Neural progenitor cell (in vitro differentiated cells): ENCODE results near the gene COPB1. TPM values are rescaled to one million over a fixed set of nuclear protein-coding genes. Genes with fewer than 3 reads are reported as not detected.

ENCODE experiments used
- DNase-seq: peaks from one replicate; pipeline ENCODE4 v3.0.0-alpha.2; 2016; ENCODE audit warnings: low spot score
- H2AFZ ChIP-seq: fragments of 200-600 bp; sonication (generic); replicated peaks from 2 replicates; pipeline ENCODE4 v1.6.1; 2016; ENCODE audit warnings: antibody characterized with exemption
- H3F3A ChIP-seq: fragments of 200-600 bp; sonication (generic); 2 replicates; pipeline ENCODE4 v1.6.1; 2016; ENCODE audit warnings: antibody characterized with exemption, low read depth
- H3K27ac ChIP-seq: fragments of 200-600 bp; sonication (generic); 2 replicates; pipeline ENCODE4 v1.5.1; 2016; ENCODE audit warnings: mild to moderate bottlenecking
- H3K27me3 ChIP-seq: fragments of 200-600 bp; sonication (generic); 2 replicates; pipeline ENCODE4 v1.6.1; 2016; ENCODE audit warnings: mild to moderate bottlenecking, moderate library complexity
- H3K36me3 ChIP-seq: fragments of 200-600 bp; sonication (generic); 2 replicates; pipeline ENCODE4 v1.5.1; 2016
- H3K4me1 ChIP-seq: fragments of 200-600 bp; sonication (generic); 2 replicates; pipeline ENCODE4 v1.6.1; 2016; ENCODE audit warnings: mixed run types
- H3K4me2 ChIP-seq: fragments of 200-600 bp; sonication (generic); 2 replicates; pipeline ENCODE4 v1.6.1; 2016
- H3K4me3 ChIP-seq: fragments of 200-600 bp; sonication (generic); 2 replicates; pipeline ENCODE4 v1.5.1; 2016
- H3K79me2 ChIP-seq: fragments of 200-600 bp; sonication (generic); 2 replicates; pipeline ENCODE4 v1.6.1; 2016; ENCODE audit warnings: low read depth
- H3K9ac ChIP-seq: fragments of 200-600 bp; sonication (generic); 2 replicates; pipeline ENCODE4 v1.6.1; 2016
- H3K9me3 ChIP-seq: fragments of 200-600 bp; sonication (generic); 2 replicates; pipeline ENCODE4 v1.5.1; 2016; ENCODE audit warnings: low read depth
- H4K20me1 ChIP-seq: fragments of 200-600 bp; sonication (generic); 2 replicates; pipeline ENCODE4 v1.6.1; 2016; ENCODE audit warnings: low read depth
- H3K27ac Mint-ChIP-seq: 3 replicates; pipeline ENCODE4 v1.8.0; 2021; ENCODE audit warnings: mixed read lengths
- H3K27me3 Mint-ChIP-seq: 2 replicates; pipeline ENCODE4 v1.8.0; 2022; ENCODE audit warnings: low read depth, mild to moderate bottlenecking, inconsistent platforms, moderate library complexity, mixed read lengths; ENCODE audit not compliant: insufficient read depth
- H3K36me3 Mint-ChIP-seq: 3 replicates; pipeline ENCODE4 v1.8.0; 2021; ENCODE audit warnings: mixed read lengths
- H3K4me1 Mint-ChIP-seq: 3 replicates; pipeline ENCODE4 v1.8.0; 2021; ENCODE audit warnings: mixed read lengths
- H3K4me3 Mint-ChIP-seq: 3 replicates; pipeline ENCODE4 v1.8.0; 2021; ENCODE audit warnings: mild to moderate bottlenecking, moderate library complexity, mixed read lengths
- H3K9me3 Mint-ChIP-seq: 3 replicates; pipeline ENCODE4 v1.8.0; 2020; ENCODE audit warnings: mixed read lengths
- EZH2 ChIP-seq: fragments of 200-600 bp; sonication (generic); IDR thresholded peaks from 2 replicates; pipeline ENCODE4 v1.6.1; 2017; ENCODE audit warnings: antibody characterized with exemption, mild to moderate bottlenecking, moderate library complexity
- EZH2phosphoT487 ChIP-seq: fragments of 200-600 bp; sonication (generic); IDR thresholded peaks from 2 replicates; pipeline ENCODE4 v1.6.1; 2017; ENCODE audit warnings: antibody characterized with exemption
- total RNA-seq: library from RNA; depleted of rRNA; stranded (reverse); fragments of >200 nt; gene quantifications from 2 replicates; pipeline ENCODE4 v1.2.3, GENCODE V29; 2015; ENCODE audit warnings: low replicate concordance
- TF ChIP-seq, protein P1 (sequence below): fragments of 200-600 bp; sonication (generic); IDR thresholded peaks from 2 replicates; pipeline ENCODE4 v1.5.1; 2017; ENCODE audit warnings: antibody characterized with exemption, mild to moderate bottlenecking

The COPB1 gene
- total RNA-seq, 1 donor from 2014 or later, result 212 TPM

DNA sequence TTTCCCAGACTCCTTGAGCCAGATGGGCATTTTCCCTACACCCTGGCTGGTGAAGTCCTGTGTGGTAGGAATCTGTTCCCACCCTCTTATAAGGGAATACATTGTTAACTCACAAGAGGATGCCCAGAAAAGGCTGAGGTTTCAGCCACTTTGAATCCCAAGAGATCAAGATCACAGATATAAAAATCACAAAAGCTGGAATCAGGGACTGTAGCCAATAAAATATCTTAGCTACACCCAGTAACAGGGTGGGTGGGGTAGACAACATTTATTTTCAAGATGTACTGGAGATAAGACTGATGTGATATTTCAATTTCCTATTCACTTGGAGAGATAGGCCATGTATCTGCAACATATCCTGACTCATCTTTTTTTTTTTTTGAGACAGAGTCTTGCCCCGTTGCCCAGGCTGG is 50.3 kb downstream of the COPB1 start:
- Mint-ChIP-seq H3K9me3 (peaks cover 2% of the 10 kb centered on the region), H3K27ac (no peak overlapping the region), H3K27me3 (peaks cover 2% of the 10 kb centered on the region), H3K4me1 (no peaks in the 10 kb centered on the region), H3K36me3 (peaks cover 6% of the 10 kb centered on the region), H3K4me3 (no peak overlapping the region)
- Histone ChIP-seq H3K4me1 (no peaks in the 10 kb centered on the region), H3K9ac (no peak overlapping the region), H3K4me3 (no peak overlapping the region), H2AFZ (no peak overlapping the region), H3K27ac (no peak overlapping the region), H3K36me3 (no peaks in the 10 kb centered on the region), H4K20me1 (no peaks in the 10 kb centered on the region), H3K9me3 (no peaks in the 10 kb centered on the region), H3K4me2 (no peak overlapping the region), H3F3A (no peaks in the 10 kb centered on the region), H3K79me2 (no peaks in the 10 kb centered on the region), H3K27me3 (no peaks in the 10 kb centered on the region)
- no peak for TF ChIP-seq EZH2
- TF ChIP-seq EZH2phosphoT487, result no peak
- TF ChIP-seq, protein P1, sequence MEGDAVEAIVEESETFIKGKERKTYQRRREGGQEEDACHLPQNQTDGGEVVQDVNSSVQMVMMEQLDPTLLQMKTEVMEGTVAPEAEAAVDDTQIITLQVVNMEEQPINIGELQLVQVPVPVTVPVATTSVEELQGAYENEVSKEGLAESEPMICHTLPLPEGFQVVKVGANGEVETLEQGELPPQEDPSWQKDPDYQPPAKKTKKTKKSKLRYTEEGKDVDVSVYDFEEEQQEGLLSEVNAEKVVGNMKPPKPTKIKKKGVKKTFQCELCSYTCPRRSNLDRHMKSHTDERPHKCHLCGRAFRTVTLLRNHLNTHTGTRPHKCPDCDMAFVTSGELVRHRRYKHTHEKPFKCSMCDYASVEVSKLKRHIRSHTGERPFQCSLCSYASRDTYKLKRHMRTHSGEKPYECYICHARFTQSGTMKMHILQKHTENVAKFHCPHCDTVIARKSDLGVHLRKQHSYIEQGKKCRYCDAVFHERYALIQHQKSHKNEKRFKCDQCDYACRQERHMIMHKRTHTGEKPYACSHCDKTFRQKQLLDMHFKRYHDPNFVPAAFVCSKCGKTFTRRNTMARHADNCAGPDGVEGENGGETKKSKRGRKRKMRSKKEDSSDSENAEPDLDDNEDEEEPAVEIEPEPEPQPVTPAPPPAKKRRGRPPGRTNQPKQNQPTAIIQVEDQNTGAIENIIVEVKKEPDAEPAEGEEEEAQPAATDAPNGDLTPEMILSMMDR, result no peak
- no peak for DNase-seq

DNA sequence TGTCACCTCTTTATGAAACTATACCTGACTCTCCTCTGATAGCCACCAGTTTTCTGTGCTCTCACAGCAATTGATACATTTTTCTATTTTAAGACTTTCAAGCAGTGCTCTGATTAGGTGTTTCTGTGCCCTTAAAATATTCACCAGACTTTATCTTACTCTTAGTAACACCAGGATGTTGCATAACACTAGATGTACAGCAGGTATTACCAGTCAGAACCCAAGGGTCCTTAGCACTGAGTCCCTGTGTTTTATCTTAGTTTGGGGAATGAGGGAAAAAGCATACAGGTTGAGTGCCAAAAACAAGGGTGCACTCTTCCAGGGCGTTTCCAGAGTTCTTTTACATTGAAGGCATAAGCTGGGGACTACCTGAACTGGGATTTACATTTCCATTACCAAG is 51.4 kb downstream of the COPB1 start:
- Histone ChIP-seq H3K9me3 (no peaks in the 10 kb centered on the region), H3K27me3 (no peaks in the 10 kb centered on the region), H3K79me2 (no peaks in the 10 kb centered on the region), H3K4me3 (no peak overlapping the region), H2AFZ (no peak overlapping the region), H3K27ac (no peak overlapping the region), H4K20me1 (no peaks in the 10 kb centered on the region), H3F3A (no peaks in the 10 kb centered on the region), H3K4me2 (no peak overlapping the region), H3K9ac (no peak overlapping the region), H3K36me3 (no peaks in the 10 kb centered on the region), H3K4me1 (no peaks in the 10 kb centered on the region)
- no peak for TF ChIP-seq EZH2
- no peak for TF ChIP-seq EZH2phosphoT487
- TF ChIP-seq, protein P1, result no peak
- Mint-ChIP-seq H3K36me3 (peaks cover 6% of the 10 kb centered on the region), H3K27ac (peak overlapping the region; percentile 29), H3K27me3 (peaks cover 2% of the 10 kb centered on the region), H3K9me3 (peaks cover 2% of the 10 kb centered on the region), H3K4me1 (peaks cover 2% of the 10 kb centered on the region), H3K4me3 (no peak overlapping the region)
- no peak for DNase-seq

DNA sequence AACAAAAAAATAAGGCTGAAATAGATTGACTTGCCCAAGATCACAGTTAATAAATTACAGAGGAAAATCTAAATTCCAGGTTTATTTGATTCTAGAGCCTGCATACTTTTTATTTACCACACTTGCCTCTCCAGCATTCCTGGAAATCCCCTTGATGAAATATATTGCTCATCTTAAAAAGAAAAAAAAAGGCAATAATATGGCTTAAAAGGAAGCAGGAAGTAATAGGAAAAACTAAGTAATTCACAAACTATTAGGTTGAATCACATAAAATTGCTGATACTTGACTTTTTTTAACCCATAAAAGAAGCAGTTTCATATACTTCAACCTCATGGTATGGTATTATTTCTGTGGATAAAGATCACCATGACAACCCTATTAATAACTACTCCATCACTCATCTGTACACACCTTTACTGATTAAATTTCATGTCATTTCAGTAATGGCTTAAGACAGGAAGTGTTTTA is 52.9 kb downstream of the COPB1 start:
- no peaks in the 10 kb centered on the region for H3K36me3 ChIP-seq
- Mint-ChIP-seq H3K27ac (no peak overlapping the region), H3K36me3 (peaks cover 2% of the 10 kb centered on the region), H3K4me1 (peaks cover 2% of the 10 kb centered on the region), H3K27me3 (peaks cover 2% of the 10 kb centered on the region), H3K9me3 (peaks cover 2% of the 10 kb centered on the region), H3K4me3 (no peak overlapping the region)
- H3K9me3 ChIP-seq, result no peaks in the 10 kb centered on the region
- H2AFZ ChIP-seq, result no peak overlapping the region
- no peak overlapping the region for H3K27ac ChIP-seq
- no peaks in the 10 kb centered on the region for H3K27me3 ChIP-seq
- no peak for DNase-seq
- H3K4me2 ChIP-seq, result no peak overlapping the region
- no peaks in the 10 kb centered on the region for H3F3A ChIP-seq
- H3K4me1 ChIP-seq, result no peaks in the 10 kb centered on the region
- no peaks in the 10 kb centered on the region for H3K79me2 ChIP-seq
- no peaks in the 10 kb centered on the region for H4K20me1 ChIP-seq
- no peak overlapping the region for H3K9ac ChIP-seq
- TF ChIP-seq, protein P1, result no peak
- TF ChIP-seq EZH2 (no peak), EZH2phosphoT487 (no peak)
- H3K4me3 ChIP-seq, result no peak overlapping the region
